ENCODE data around the gene NMS. TPM values are rescaled to one million over a fixed set of nuclear protein-coding genes. Genes with fewer than 3 reads are reported as not detected.

Gene NMS
- total and polyA plus RNA-seq, 10 donors: not detected

DNA sequence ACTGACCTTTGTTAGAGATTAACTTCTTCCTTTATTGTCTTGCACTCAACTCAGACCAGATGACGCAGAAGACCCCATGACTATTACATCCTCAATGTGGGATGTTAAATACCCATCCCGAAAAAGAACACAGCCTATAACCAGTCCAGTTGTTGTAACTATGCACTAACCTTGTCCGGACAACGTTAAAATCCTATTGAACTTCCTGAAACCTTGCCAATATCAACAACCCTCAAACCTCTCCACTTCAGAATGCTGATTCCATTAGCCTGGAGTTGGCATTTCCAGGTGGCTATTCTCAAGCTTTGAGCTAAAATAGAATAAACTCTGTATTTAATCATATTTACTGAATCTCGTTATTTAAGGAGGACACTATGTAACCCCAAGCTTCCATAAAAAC lies 13.6 kb downstream of the NMS start:
- Histone ChIP-seq H3K36me3 (no peaks in the 10 kb centered on the region), H3K9me3 (no peaks in the 10 kb centered on the region), H3K27me3 (replicated peaks in 1 of 7) (no peaks in the 10 kb centered on the region), H3K4me1 (no peaks in the 10 kb centered on the region), H3K27ac (no peak overlapping the region), H3K4me3 (no peak overlapping the region)
- DNase-seq: no peak
- WGBS, 5 donors: 60 to 84% (median 72%) methylated on average over 5 of the region's 5 CpGs
- intact Hi-C loops (cut with DNase I; ENCODE audit: low total_unique reads): no loop called here
- TF ChIP-seq, protein P1, sequence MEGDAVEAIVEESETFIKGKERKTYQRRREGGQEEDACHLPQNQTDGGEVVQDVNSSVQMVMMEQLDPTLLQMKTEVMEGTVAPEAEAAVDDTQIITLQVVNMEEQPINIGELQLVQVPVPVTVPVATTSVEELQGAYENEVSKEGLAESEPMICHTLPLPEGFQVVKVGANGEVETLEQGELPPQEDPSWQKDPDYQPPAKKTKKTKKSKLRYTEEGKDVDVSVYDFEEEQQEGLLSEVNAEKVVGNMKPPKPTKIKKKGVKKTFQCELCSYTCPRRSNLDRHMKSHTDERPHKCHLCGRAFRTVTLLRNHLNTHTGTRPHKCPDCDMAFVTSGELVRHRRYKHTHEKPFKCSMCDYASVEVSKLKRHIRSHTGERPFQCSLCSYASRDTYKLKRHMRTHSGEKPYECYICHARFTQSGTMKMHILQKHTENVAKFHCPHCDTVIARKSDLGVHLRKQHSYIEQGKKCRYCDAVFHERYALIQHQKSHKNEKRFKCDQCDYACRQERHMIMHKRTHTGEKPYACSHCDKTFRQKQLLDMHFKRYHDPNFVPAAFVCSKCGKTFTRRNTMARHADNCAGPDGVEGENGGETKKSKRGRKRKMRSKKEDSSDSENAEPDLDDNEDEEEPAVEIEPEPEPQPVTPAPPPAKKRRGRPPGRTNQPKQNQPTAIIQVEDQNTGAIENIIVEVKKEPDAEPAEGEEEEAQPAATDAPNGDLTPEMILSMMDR (IDR thresholded peaks at IDR 0.05 in 8 of 11, conservative IDR thresholded peaks at IDR 0.05 in 3 of 11): no peak
- no peak for TF ChIP-seq POLR2A (IDR thresholded peaks at IDR 0.05)
- TF ChIP-seq POLR2AphosphoS5 (IDR thresholded peaks at IDR 0.05): no peak

DNA sequence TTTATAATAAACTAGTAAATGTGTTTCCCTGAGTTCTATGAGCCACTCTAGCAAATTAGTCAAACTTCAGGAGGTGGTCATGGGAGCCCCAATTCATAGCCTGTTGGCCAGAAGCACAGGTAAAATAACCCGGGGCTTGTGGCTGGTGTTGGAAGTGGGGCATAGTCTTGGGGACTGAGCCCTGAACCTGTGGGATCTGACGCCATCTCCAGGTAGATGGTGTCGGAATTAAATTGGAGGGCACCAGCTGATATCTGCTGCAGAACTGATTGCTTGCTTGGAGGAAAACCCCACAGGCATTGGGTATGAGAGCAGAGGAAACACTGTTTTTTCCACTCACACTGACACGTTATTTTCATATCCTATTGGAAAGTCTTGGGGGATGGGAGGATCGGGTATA lies 14.1 kb downstream of the NMS start:
- no peaks in the 10 kb centered on the region for H3K4me1 ChIP-seq
- TF ChIP-seq POLR2A (IDR thresholded peaks at IDR 0.05) (no peak), POLR2AphosphoS5 (IDR thresholded peaks at IDR 0.05) (no peak)
- TF ChIP-seq, protein P1 (IDR thresholded peaks at IDR 0.05 in 8 of 11, conservative IDR thresholded peaks at IDR 0.05 in 3 of 11): no peak
- no peak for DNase-seq
- no peaks in the 10 kb centered on the region for H3K36me3 ChIP-seq
- H3K27ac ChIP-seq: no peak overlapping the region
- H3K27me3 ChIP-seq (replicated peaks in 1 of 7): no peaks in the 10 kb centered on the region
- H3K4me3 ChIP-seq: no peak overlapping the region
- intact Hi-C loops (cut with DNase I; ENCODE audit: low total_unique reads): no loop called here
- no peaks in the 10 kb centered on the region for H3K9me3 ChIP-seq
- WGBS, 5 donors: 80 to 89% (median 82%) methylated on average over 5 of the region's 5 CpGs

GRCh38 chr2:100485396-100485795 lies 15.1 kb downstream of the NMS start:
- intact Hi-C loops (cut with DNase I; ENCODE audit: low total_unique reads): no loop called here
- WGBS, 5 donors: 73 to 89% (median 86%) methylated on average over 2 of the region's 2 CpGs
- H3K4me3 ChIP-seq: no peak overlapping the region
- H3K4me1 ChIP-seq: no peaks in the 10 kb centered on the region
- no peaks in the 10 kb centered on the region for H3K9me3 ChIP-seq
- no peaks in the 10 kb centered on the region for H3K27me3 ChIP-seq (replicated peaks in 1 of 7)
- H3K27ac ChIP-seq: no peak overlapping the region
- no peak for DNase-seq
- TF ChIP-seq POLR2AphosphoS5 (IDR thresholded peaks at IDR 0.05) (no peak), POLR2A (IDR thresholded peaks at IDR 0.05) (no peak)
- TF ChIP-seq, protein P1 (IDR thresholded peaks at IDR 0.05 in 8 of 11, conservative IDR thresholded peaks at IDR 0.05 in 3 of 11): no peak
- H3K36me3 ChIP-seq: no peaks in the 10 kb centered on the region

DNA sequence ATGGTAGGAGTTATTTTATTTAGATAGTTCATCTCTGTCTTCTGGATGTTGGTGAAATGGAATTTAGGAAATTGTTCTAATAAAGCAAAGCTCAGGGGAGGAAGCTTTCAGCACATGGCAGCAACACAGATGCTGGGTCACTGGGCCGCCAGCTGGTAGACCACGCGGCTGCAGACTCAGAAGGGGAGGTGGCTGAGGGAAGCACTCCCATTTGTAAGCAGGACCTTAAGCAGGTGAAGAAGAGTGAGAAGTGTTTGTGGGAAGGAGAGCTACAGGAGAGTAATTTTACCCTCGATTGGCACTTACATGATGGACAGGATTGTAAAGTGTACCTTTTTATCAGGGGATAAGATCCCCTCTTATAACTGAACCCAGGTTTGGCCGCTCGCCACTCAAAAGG lies 24.4 kb downstream of the NMS start:
- intact Hi-C loops (cut with DNase I; ENCODE audit: low total_unique reads): no loop called here
- no peak overlapping the region for H3K27ac ChIP-seq
- H3K27me3 ChIP-seq (replicated peaks in 1 of 7): peaks cover 0 to 4% (median 0%) of the 10 kb centered on the region in 7 donors
- TF ChIP-seq POLR2AphosphoS5 (IDR thresholded peaks at IDR 0.05) (no peak), POLR2A (IDR thresholded peaks at IDR 0.05) (no peak)
- TF ChIP-seq, protein P1 (IDR thresholded peaks at IDR 0.05 in 8 of 11, conservative IDR thresholded peaks at IDR 0.05 in 3 of 11): no peak
- DNase-seq: no peak
- no peaks in the 10 kb centered on the region for H3K4me1 ChIP-seq
- H3K4me3 ChIP-seq: no peak overlapping the region
- peaks cover 0 to 8% (median 5%) of the 10 kb centered on the region in 8 donors for H3K9me3 ChIP-seq
- H3K36me3 ChIP-seq: no peaks in the 10 kb centered on the region
- 75 to 86% (median 82%) methylated on average over 6 of the region's 6 CpGs for WGBS, 5 donors

Measured in spleen (tissue), 11 donors.